UCSD-AML1 (cell line): ENCODE measurements around the gene NEO1.
"Not testable (repeated sequence)": the region's sequence is repeated elsewhere in the genome, so short reads cannot be mapped to it uniquely, and the experiment has no call there.

Experiments used
- DNase-seq: peaks from one replicate; lab custom pipeline; 2025; ENCODE audit not compliant: unreplicated experiment; lab: John Stamatoyannopoulos, UW

NEO1 gene

DNA sequence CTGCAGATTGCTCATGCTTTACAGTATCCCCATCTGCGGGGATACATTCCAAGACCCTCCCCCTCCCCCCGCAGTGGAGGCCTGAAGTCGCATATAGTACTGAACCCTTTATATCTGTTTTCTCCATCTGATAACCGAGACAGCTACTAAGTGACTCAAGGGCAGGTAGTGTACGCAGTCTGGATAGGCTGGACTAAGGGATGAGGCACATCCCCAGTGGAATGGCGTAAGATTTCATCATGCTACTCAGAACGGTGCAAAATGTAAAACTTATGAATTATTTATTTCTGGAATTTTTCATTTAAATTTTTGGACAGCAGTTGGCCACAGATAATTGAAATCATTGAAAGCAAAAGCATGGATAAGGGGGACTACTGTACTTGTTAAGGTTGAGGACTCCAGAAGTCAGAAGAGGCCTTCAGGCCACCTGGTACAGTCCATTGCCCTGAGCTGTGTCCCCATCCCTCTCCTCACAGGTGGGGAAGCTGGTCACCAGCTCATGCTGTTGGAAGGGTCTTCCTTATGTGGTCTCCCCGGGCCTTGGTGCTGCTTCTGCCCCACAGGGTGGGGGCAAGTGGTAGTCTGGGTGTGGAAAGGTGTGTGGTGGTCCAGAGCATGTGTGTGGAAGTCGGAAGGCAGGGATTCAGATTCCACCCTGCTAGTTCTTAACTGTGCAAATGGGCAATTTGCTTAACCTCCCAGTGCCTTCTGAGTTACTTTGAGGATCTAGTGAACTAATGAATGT is 244.5 kb downstream of the NEO1 start:
- no peak for DNase-seq

DNA sequence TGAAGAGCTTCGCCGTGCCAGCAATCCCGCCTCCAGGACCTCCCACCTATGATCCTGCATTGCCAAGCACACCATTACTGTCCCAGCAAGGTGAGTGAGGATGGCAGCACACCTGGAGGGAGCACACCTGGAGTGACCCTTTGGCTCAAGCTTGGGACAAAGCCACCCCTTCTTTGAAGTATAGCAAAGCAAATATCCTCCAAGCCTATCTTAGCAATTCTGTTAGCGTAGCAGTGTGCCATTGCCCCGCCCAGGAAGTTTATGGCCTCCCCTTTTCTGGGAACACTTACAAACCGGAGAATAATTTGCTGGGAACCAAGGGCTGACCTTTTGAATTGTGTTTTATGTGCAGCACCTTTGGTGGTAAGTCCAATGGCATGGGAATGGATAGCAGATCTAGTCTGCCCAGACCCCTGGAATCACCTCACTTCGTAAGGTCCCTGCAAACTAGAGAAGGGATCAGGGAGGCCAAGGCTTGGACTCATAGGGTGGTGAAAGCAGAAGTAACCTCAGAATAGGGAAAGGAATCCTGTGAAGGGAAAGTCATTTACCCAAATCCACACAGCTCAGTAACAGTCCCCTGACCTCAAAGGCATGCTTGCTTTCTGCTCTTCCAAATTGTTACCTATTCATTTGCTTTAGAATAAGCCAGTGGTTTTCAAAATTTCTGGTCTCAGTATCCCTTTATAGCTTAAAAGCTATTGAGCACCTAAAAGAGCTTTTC is 246.4 kb downstream of the NEO1 start:
- DNase-seq: no peak

- DNase-seq: not testable (repeated sequence)
These were observed 248.0 kb downstream of the NEO1 start for GRCh38 chr15:73300286-73300685.

GRCh38 chr15:73303636-73304035 is 251.4 kb downstream of the NEO1 start:
- DNase-seq: no peak

DNA sequence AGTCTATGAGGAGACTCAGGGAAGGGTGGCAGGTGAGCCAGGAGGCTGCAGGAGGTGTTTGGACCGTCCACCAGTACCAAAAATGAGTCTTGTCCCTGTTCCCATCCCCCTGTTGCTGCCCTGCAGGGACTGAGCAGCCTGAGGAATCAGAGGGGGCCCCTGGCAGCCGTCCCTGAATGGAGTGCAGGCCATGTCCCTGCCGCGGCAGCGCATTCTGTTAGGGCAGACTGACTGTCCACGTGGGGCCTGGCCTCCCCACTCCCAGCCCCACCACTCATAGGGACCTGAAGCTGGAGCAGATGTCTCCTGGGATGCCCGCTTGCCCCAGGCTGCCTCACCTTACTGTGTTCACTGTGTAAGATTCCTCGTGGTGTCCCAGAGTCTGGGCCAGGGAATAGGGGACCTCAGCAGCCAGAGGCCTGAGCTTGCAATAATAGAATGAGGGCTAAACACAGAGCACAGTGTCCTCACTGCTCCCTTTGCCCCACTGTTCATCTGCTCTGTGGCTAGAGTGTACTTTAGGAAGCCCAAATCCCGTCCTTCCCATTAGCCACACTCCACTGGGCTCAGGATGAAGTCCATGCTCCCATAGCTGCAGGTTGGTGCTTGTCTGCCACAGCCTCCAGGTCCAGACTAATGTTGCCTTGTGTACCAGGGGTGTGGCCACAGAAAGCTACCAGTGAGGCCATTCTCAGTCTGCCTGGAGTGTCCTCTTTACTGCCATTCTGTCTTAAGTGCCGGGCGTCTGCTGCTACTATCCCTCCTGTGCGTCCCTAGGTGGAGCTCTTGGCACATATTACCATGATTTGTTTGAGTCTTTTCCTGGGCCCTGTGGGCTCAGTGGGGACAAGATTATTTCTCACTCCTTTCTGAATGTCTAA is 253.3 kb downstream of the NEO1 start:
- peak; percentile 44 for DNase-seq

DNA sequence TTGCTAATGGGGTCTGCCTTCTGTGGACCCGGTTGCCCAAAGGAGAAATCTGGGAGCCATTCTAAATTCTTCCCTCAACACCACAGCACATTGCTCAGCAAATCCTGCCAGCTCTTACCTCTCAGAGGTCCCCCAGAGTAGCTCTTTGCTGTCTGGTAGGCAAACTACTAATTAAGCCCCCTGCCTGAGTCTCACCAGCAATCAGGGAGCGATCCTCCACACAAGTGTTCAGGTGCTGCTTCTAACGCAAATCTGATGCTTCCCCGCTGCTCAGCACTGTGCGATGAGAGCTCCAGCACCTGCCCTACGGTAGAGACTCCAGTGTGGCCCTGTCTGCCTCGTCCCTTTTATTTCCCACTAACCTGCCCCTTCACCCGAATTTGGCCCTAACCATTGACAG is 256.0 kb downstream of the NEO1 start:
- no peak for DNase-seq

DNA sequence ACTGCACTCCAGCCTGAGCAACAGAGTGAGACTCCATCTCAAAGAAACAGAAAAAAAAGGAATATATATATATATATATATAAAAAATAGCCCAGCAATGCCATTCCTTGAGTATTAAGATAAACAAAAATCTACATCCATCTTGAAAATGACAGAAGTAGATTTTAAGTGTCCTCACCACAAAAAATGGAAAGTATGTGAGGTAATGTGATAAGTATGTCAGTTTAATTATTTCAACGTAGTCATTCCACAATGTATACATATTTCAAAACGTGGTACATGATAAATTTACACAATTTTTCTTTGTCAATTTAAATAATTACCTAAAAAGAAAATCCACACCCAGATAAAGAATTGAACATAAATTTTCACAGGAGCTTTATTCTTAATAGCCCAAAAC is 261.6 kb downstream of the NEO1 start:
- DNase-seq: no peak

GRCh38 chr15:73317651-73318462 is 265.6 kb downstream of the NEO1 start:
- DNase-seq: no peak

DNA sequence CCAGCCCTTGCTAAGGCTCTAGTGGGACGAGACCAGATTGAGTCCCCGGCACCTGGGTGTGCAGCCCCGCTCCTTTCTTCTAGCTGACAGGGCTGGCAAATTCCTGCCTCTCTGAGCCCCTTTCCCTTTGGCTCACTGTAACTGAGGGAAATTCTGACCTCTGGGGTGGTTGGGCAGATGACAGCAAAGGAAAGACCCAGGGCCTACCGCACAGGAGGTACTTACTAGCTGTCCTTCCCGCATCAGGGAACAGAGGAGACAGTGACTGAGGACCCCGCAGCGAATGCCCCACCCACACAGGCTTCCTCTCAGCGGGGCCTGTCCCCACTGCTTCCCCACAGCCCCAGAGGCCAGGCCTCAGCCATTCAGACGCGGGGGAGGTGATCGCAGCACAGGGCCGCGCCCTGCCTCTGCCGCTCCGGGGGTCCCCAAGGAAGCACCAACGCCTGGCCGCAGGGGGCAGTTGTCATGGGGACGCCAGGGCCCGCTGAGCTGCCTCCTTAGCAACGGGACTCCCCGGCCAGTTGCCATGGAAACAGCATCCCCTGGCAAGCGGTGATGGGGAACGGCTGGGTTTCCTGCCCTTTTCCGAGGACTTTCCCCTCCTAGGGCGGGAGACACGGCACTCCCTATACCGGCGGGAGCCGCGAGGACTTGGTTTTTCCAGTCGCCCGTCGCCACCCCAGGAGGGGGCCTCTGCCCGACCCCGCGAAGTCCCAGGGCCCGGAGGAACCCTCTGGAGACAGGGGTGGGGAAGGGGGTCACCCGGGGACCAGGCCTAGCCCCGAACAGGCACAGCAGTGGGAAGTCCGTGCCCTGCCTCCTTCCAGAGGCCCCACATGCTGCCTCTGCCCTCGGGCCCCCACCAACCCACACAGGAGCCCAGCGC is 266.4 kb downstream of the NEO1 start:
- DNase-seq: no peak

DNA sequence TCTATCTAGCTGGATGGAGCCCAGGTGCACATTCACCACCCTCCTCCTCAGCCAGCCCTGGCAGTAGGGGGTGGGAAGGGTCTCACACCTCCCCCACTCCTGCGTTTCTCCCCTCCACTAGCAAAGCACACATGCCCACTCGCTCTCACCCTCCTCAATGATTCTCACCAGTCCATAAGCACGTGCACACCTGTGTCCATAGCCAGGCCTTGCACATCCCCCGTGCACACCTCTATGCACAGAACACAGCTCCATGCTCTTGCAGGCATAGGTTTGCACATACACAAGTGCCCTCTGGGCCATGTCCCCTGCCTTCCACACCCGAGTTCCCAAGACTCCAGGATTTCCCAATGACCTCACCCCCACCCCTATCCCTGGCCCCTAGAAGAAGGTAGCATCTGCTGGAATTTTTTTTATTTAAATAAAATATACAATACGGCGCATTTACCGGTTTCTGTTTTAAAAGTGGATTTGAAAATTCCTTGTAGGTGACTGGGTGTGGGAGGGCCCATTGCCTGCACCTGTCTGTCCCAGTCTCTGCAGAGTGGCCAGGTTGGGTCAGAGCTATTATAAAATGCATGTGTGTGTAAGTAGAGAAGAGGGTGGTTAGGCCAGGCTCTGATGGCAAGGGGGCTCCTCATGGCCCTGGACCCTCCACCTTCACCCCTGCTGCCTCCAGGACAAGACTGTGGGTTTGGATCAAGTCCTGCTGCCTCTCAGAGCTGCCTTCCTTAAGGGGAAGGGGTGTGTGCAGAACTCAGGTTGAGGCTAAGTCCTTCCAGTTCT is 267.4 kb downstream of the NEO1 start:
- DNase-seq: no peak

DNA sequence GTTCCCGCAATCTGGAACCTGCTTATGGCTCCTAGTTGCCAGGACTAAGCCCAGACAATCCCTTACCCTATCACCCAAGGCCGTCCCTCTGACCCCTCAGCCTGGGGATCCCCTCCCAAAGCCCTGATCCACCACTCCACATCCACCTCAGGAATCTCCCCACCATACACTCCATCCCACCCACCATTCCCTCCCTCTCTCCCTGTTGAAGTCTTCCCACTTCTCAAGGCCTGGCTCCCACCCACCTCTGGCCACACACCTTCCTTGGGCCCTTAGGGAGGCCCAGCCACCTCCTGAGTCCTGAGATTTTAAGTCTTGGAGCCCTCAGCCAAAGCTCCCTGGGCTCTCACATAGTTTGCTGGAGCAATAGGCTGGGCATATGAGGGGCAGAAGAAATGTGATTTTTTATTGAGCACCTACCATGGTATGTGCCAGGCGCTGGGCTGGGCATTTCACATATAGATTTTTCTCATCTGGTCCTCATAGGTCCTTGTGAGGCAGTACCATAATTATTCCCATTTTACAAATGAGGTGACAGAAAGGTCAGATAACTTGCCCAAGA is 268.4 kb downstream of the NEO1 start:
- no peak for DNase-seq

DNA sequence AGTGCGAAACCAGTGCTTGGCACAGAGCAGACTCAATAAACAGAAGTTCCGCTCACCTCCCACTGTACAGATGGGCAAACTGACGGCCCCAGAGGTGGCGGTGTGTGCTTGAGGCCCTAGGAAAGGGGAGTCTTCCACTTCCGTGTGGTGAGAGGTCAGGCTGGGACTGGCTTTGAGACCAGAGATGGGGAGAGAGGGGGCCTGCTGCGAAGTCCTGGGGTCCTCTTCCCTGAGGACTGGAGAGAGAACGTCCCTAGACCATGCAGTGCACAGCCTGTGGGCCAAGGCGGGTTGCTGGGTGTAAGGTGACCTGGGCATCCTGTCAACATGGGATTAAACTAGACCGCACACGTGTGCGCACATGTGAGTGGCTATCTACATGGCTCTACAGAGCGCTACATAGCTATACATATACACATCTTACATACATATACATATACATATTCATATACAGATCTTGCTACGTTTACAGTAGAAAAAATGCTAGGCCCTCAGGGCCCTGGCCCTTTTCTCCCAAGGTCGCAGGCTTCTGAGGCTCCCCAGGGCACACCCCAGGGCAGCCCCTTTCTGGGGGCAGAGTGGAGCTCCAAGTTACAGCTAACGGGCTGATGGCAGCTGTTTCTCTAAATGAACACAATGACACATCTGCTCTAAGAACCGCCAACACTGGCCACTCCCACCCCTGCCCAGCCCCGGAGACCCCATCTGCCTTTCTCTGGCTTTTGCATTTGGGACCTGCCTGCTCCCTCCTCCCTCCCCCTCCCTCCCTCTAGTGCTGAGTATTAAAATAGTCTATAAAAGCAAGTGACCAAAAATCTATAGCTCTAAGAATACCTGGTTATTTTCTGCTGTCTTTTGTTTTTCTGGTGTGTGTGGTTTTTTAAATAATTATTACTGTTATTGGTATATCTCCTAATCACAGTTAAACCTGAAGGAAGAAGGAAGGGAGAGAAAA is 269.5 kb downstream of the NEO1 start:
- no peak for DNase-seq

DNA sequence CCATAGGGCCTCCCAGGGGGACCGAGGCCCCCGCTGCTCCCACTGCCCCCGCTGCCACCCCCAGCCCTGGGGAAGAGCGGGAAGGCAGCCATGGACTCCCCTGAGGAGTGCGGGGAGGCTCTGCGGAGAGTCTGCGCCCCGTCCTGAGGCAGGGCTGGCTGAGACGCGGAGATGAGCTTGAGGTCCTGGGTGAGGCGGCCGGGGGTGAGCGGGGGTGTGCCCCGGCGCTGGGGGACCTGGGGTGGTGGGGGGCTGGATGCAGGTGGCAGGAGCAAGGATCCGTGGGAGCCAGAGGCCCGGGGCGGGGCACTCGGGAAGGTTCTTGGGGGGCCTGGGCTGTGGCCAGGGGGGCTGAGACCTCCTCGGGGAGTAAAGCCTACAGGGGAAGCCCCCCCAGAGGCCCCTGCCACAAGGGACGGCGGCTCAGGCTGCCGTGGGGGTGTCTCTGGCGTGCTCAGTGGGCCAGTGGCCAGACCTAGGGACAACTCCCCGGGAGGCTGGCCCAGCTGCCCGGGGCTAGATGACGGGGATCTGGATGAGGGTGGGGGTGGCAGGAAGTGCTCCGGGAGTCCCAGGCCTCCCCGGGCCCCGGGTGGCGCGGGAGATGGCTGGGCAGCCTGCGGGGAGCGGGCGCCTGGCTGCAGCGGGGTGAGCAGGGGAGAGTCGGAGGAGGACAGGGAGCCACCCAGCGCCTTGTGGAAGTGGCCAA is 270.6 kb downstream of the NEO1 start:
- DNase-seq: no peak

GRCh38 chr15:73323374-73323955 is 271.2 kb downstream of the NEO1 start:
- no peak for DNase-seq

GRCh38 chr15:73323956-73324355 is 271.7 kb downstream of the NEO1 start:
- no peak for DNase-seq

GRCh38 chr15:73324496-73325170 is 272.4 kb downstream of the NEO1 start:
- DNase-seq: no peak
